Limb (tissue), 2 donors: ENCODE measurements around the gene SPARC.

Source experiments
- DNase-seq, 2 donors: peaks; one replicate each; pipeline ENCODE4 v3.0.0-alpha.2; 2016; ENCODE audit errors: extremely low spot score in 2 of 2

SPARC gene

GRCh38 chr5:151660616-151661495 lies 25.9 kb downstream of the SPARC start:
- DNase-seq, result no peak

GRCh38 chr5:151659001-151659754 lies 27.5 kb downstream of the SPARC start:
- peak; percentile 74 to 94 for DNase-seq

- DNase-seq, result no peak
Measured at GRCh38 chr5:151657114-151657513, 29.6 kb downstream of the SPARC start.

GRCh38 chr5:151656311-151656710 lies 30.4 kb downstream of the SPARC start:
- DNase-seq, result no peak

GRCh38 chr5:151651997-151652645 lies 34.6 kb downstream of the SPARC start:
- DNase-seq, result peak; percentile 81 to 85

GRCh38 chr5:151648988-151649387 lies 37.7 kb downstream of the SPARC start:
- DNase-seq, result no peak

GRCh38 chr5:151648089-151648488 lies 38.6 kb downstream of the SPARC start:
- no peak for DNase-seq

GRCh38 chr5:151647320-151647861 lies 39.3 kb downstream of the SPARC start:
- DNase-seq, result no peak

- no peak for DNase-seq
Measured at GRCh38 chr5:151646334-151646733, 40.4 kb downstream of the SPARC start.

GRCh38 chr5:151643388-151643787 lies 43.3 kb downstream of the SPARC start:
- no peak for DNase-seq

GRCh38 chr5:151642472-151643140 lies 44.1 kb downstream of the SPARC start:
- no peak for DNase-seq

GRCh38 chr5:151638619-151639018 lies 48.1 kb downstream of the SPARC start:
- DNase-seq, result no peak

- DNase-seq, result no peak
Measured at GRCh38 chr5:151637676-151638075, 49.0 kb downstream of the SPARC start.

GRCh38 chr5:151633892-151634291 lies 52.8 kb downstream of the SPARC start:
- no peak for DNase-seq

GRCh38 chr5:151632941-151633340 lies 53.8 kb downstream of the SPARC start:
- DNase-seq, result no peak

GRCh38 chr5:151632524-151632923 lies 54.2 kb downstream of the SPARC start:
- DNase-seq, result no peak

- no peak for DNase-seq
Measured at GRCh38 chr5:151631941-151632340, 54.8 kb downstream of the SPARC start.

GRCh38 chr5:151630088-151630487 lies 56.6 kb downstream of the SPARC start:
- DNase-seq, result no peak

GRCh38 chr5:151628112-151628823 lies 58.4 kb downstream of the SPARC start:
- no peak for DNase-seq

GRCh38 chr5:151627650-151628049 lies 59.1 kb downstream of the SPARC start:
- no peak for DNase-seq

- DNase-seq, result no peak
Measured at GRCh38 chr5:151625285-151625684, 61.4 kb downstream of the SPARC start.
